ENCODE results near the gene TFAP2C. TPM values are rescaled to one million over a fixed set of nuclear protein-coding genes. Genes with fewer than 3 reads are reported as not detected.

Gene TFAP2C
- total RNA-seq, 2 donors from 2014 or later, result 0.31 to 1.8 TPM

- H3K36me3 ChIP-seq (ENCODE audit: control insufficient read depth, insufficient read depth, low read length), result no peaks in the 10 kb centered on the region
- H3K27me3 ChIP-seq (ENCODE audit: control insufficient read depth, insufficient read depth, low read length, poor library complexity, severe bottlenecking), result no peaks in the 10 kb centered on the region
- TF ChIP-seq, protein P1, sequence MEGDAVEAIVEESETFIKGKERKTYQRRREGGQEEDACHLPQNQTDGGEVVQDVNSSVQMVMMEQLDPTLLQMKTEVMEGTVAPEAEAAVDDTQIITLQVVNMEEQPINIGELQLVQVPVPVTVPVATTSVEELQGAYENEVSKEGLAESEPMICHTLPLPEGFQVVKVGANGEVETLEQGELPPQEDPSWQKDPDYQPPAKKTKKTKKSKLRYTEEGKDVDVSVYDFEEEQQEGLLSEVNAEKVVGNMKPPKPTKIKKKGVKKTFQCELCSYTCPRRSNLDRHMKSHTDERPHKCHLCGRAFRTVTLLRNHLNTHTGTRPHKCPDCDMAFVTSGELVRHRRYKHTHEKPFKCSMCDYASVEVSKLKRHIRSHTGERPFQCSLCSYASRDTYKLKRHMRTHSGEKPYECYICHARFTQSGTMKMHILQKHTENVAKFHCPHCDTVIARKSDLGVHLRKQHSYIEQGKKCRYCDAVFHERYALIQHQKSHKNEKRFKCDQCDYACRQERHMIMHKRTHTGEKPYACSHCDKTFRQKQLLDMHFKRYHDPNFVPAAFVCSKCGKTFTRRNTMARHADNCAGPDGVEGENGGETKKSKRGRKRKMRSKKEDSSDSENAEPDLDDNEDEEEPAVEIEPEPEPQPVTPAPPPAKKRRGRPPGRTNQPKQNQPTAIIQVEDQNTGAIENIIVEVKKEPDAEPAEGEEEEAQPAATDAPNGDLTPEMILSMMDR (conservative IDR thresholded peaks at IDR 0.05), result no peak
- Mint-ChIP-seq H3K27me3 (ENCODE audit: insufficient read depth) (peaks cover 1% of the 10 kb centered on the region), H3K4me1 (peaks cover 7% of the 10 kb centered on the region), H3K9me3 (no peaks in the 10 kb centered on the region), H3K4me3 (no peak overlapping the region), H3K27ac (no peak overlapping the region), H3K36me3 (ENCODE audit: low read depth) (no peaks in the 10 kb centered on the region)
- no peaks in the 10 kb centered on the region for H3K9me3 ChIP-seq (ENCODE audit: control insufficient read depth, low read length)
- no peak overlapping the region for H3K27ac ChIP-seq (ENCODE audit: low read depth, low read length)
- no peak overlapping the region for H3K4me3 ChIP-seq (ENCODE audit: low read length)
- DNase-seq, result no peak
- WGBS, 2 experiments (ENCODE audit: insufficient coverage in 1 of 2, insufficient read length in 1 of 2), result 90 to 95% methylated on average over 4 to 8 of the region's 8 CpGs
- peaks cover 5% of the 10 kb centered on the region for H3K4me1 ChIP-seq (ENCODE audit: control insufficient read depth, insufficient read depth, low read length)
- H3K9ac ChIP-seq (ENCODE audit: extremely low read depth, low read length, poor library complexity, severe bottlenecking), result no peak overlapping the region
These were observed 22.7 kb upstream of the TFAP2C start for GRCh38 chr20:56606174-56606945.

- H3K36me3 ChIP-seq (ENCODE audit: control insufficient read depth, insufficient read depth, low read length), result no peaks in the 10 kb centered on the region
- TF ChIP-seq, protein P1 (conservative IDR thresholded peaks at IDR 0.05), result no peak
- H3K27me3 ChIP-seq (ENCODE audit: control insufficient read depth, insufficient read depth, low read length, poor library complexity, severe bottlenecking), result no peaks in the 10 kb centered on the region
- no peaks in the 10 kb centered on the region for H3K9me3 ChIP-seq (ENCODE audit: control insufficient read depth, low read length)
- Mint-ChIP-seq H3K4me3 (no peak overlapping the region), H3K27ac (no peak overlapping the region), H3K36me3 (ENCODE audit: low read depth) (no peaks in the 10 kb centered on the region), H3K9me3 (no peaks in the 10 kb centered on the region), H3K4me1 (peaks cover 7% of the 10 kb centered on the region), H3K27me3 (ENCODE audit: insufficient read depth) (peaks cover 1% of the 10 kb centered on the region)
- H3K4me1 ChIP-seq (ENCODE audit: control insufficient read depth, insufficient read depth, low read length), result peaks cover 5% of the 10 kb centered on the region
- no peak overlapping the region for H3K4me3 ChIP-seq (ENCODE audit: low read length)
- 94 to 96% methylated on average over 7 to 10 of the region's 11 CpGs for WGBS, 2 experiments (ENCODE audit: insufficient coverage in 1 of 2, insufficient read length in 1 of 2)
- H3K27ac ChIP-seq (ENCODE audit: low read depth, low read length), result no peak overlapping the region
- DNase-seq, result no peak
- H3K9ac ChIP-seq (ENCODE audit: extremely low read depth, low read length, poor library complexity, severe bottlenecking), result no peak overlapping the region
These were observed 21.9 kb upstream of the TFAP2C start for GRCh38 chr20:56607061-56607704.

DNA sequence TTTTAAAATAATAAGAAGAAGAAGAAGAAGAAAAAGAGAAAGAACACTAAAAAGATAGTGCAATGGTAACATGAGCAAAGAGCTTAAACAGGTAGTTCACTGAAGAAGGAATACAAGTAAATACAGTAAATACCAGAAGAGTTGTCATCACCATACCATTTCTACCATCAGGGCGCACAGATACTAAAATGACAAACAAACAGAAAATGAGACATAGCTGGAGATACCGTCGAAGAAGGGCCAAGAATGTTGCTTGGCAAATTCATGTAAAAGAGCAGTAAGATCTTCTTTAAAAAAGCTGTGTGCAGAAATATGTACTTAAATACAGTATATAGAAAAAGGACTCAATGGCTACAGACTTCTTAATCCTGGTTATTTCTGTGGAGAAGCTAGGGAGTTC, 20.7 kb upstream of the TFAP2C start:
- peaks cover 5% of the 10 kb centered on the region for H3K4me1 ChIP-seq (ENCODE audit: control insufficient read depth, insufficient read depth, low read length)
- no peak overlapping the region for H3K4me3 ChIP-seq (ENCODE audit: low read length)
- no peak overlapping the region for H3K9ac ChIP-seq (ENCODE audit: extremely low read depth, low read length, poor library complexity, severe bottlenecking)
- H3K4me3 Mint-ChIP-seq, result no peak overlapping the region
- H3K27ac ChIP-seq (ENCODE audit: low read depth, low read length), result no peak overlapping the region
- H3K27me3 ChIP-seq (ENCODE audit: control insufficient read depth, insufficient read depth, low read length, poor library complexity, severe bottlenecking), result no peaks in the 10 kb centered on the region
- no peaks in the 10 kb centered on the region for H3K36me3 Mint-ChIP-seq (ENCODE audit: low read depth)
- H3K4me1 Mint-ChIP-seq, result peaks cover 7% of the 10 kb centered on the region
- no peak overlapping the region for H3K27ac Mint-ChIP-seq
- TF ChIP-seq, protein P1 (conservative IDR thresholded peaks at IDR 0.05), result no peak
- H3K36me3 ChIP-seq (ENCODE audit: control insufficient read depth, insufficient read depth, low read length), result no peaks in the 10 kb centered on the region
- H3K9me3 Mint-ChIP-seq, result no peaks in the 10 kb centered on the region
- peaks cover 1% of the 10 kb centered on the region for H3K27me3 Mint-ChIP-seq (ENCODE audit: insufficient read depth)
- WGBS, 2 experiments (ENCODE audit: insufficient coverage in 1 of 2, insufficient read length in 1 of 2), result 97% methylated on average over 3 of the region's 3 CpGs; no CpG with 5 or more reads in 1 of the 2 experiments
- DNase-seq, result no peak
- H3K9me3 ChIP-seq (ENCODE audit: control insufficient read depth, low read length), result no peaks in the 10 kb centered on the region

Measured in endodermal cell (in vitro differentiated cells).